Activated CD4-positive, alpha-beta T cell treated with anti-CD3 and anti-CD28 coated beads for 1 hour (primary cell): ENCODE measurements around the gene CHST12.
"Not testable (repeated sequence)": the region's sequence is repeated elsewhere in the genome, so short reads cannot be mapped to it uniquely, and the experiment has no call there.

Experiments
- DNase-seq: peaks from one replicate; pipeline ENCODE4 v3.0.0-alpha.2; 2020

Gene CHST12

GRCh38 chr7:2437537-2438148 lies 34.2 kb downstream of the CHST12 start:
- DNase-seq: no peak

- no peak for DNase-seq
These were observed 34.8 kb downstream of the CHST12 start for GRCh38 chr7:2438186-2438585.

GRCh38 chr7:2438775-2439174 lies 35.4 kb downstream of the CHST12 start:
- no peak for DNase-seq

- no peak for DNase-seq
These were observed 37.3 kb downstream of the CHST12 start for GRCh38 chr7:2440608-2441245.

- no peak for DNase-seq
These were observed 38.1 kb downstream of the CHST12 start for GRCh38 chr7:2441430-2442058.

- no peak for DNase-seq
These were observed 40.1 kb downstream of the CHST12 start for GRCh38 chr7:2443491-2443890.

GRCh38 chr7:2444476-2444875 lies 41.1 kb downstream of the CHST12 start:
- DNase-seq: no peak

GRCh38 chr7:2445047-2445446 lies 41.6 kb downstream of the CHST12 start:
- no peak for DNase-seq

GRCh38 chr7:2445898-2446555 lies 42.6 kb downstream of the CHST12 start:
- DNase-seq: no peak

- no peak for DNase-seq
These were observed 43.3 kb downstream of the CHST12 start for GRCh38 chr7:2446676-2447075.

GRCh38 chr7:2450198-2451107 lies 47.0 kb downstream of the CHST12 start:
- DNase-seq: no peak

- peak; percentile 63 for DNase-seq
These were observed 48.0 kb downstream of the CHST12 start for GRCh38 chr7:2451171-2452073.

GRCh38 chr7:2452074-2452507 lies 48.7 kb downstream of the CHST12 start:
- no peak for DNase-seq

- DNase-seq: no peak
These were observed 49.3 kb downstream of the CHST12 start for GRCh38 chr7:2452643-2453270.

- not testable (repeated sequence) for DNase-seq
These were observed 50.4 kb downstream of the CHST12 start for GRCh38 chr7:2453849-2454248.

GRCh38 chr7:2459674-2460073 lies 56.3 kb downstream of the CHST12 start:
- DNase-seq: no peak

- DNase-seq: no peak
These were observed 56.8 kb downstream of the CHST12 start for GRCh38 chr7:2460188-2460587.

GRCh38 chr7:2460641-2461040 lies 57.2 kb downstream of the CHST12 start:
- no peak for DNase-seq

- no peak for DNase-seq
These were observed 58.0 kb downstream of the CHST12 start for GRCh38 chr7:2461268-2462026.

- DNase-seq: no peak
These were observed 59.3 kb downstream of the CHST12 start for GRCh38 chr7:2462731-2463130.
